SK-N-SH (cell line): ENCODE measurements around the gene DHX16. TPM values are rescaled to one million over a fixed set of nuclear protein-coding genes. Genes with fewer than 3 reads are reported as not detected.

ENCODE experiments used
- CTCF ChIA-PET: fragments of 300-600, 350-600 bp; formaldehyde crosslinking; extraction: SDS; loops from one replicate; lab custom pipeline; 2021; lab: Yijun Ruan, JAX
- POLR2A ChIA-PET: fragments of 350-600 bp; sonication (Branson Sonifier 250); formaldehyde crosslinking; extraction: SDS; loops from one replicate; lab custom pipeline; 2020; ENCODE audit warnings: antibody characterized with exemption, inconsistent platforms; lab: Yijun Ruan, JAX
- DNase-seq: peaks from one replicate; pipeline ENCODE4 v3.0.0; 2012
- H2AFZ ChIP-seq: fragments of 200-600 bp; sonication (generic); 2 replicates; pipeline ENCODE4 v1.8.1; 2016; ENCODE audit warnings: antibody characterized with exemption, mild to moderate bottlenecking, low read depth
- H3F3A ChIP-seq: fragments of 200-600 bp; sonication (generic); replicated peaks from 2 replicates; pipeline ENCODE3; 2016; ENCODE audit warnings: antibody characterized with exemption, mild to moderate bottlenecking; ENCODE audit not compliant: insufficient read depth
- H3K27ac ChIP-seq, 2 experiments: fragments of 200-500 bp in 1 of 2; fragments of 200-600 bp in 1 of 2; sonication (Bioruptor generic) in 1 of 2; sonication (generic), shearing (Covaris generic) in 1 of 2; 2 replicates each; pipeline versions ENCODE4 v1.5.1 to v1.6.1; 2014 to 2016; ENCODE audit warnings: low read depth in 2 of 2, inconsistent platforms in 1 of 2, low read length in 1 of 2, mild to moderate bottlenecking in 1 of 2, mixed read lengths in 1 of 2
- H3K27me3 ChIP-seq: fragments of 200-600 bp; sonication (generic), shearing (Covaris generic); 2 replicates; pipeline ENCODE4 v1.6.1; 2016; ENCODE audit warnings: mixed run types; ENCODE audit not compliant: insufficient read depth
- H3K36me3 ChIP-seq, 2 experiments: fragments of 200-500 bp in 1 of 2; fragments of 200-600 bp in 1 of 2; sonication (Bioruptor generic) in 1 of 2; sonication (generic) in 1 of 2; replicated peaks in 1 of 2; 2 replicates each; pipeline versions ENCODE3 to v1.5.1; 2014 to 2016; ENCODE audit warnings: low read length in 1 of 2, mild to moderate bottlenecking in 1 of 2; ENCODE audit not compliant: insufficient read depth in 2 of 2, control insufficient read depth in 1 of 2
- H3K4me1 ChIP-seq, 2 experiments: fragments of 200-500 bp in 1 of 2; fragments of 200-600 bp in 1 of 2; sonication (Bioruptor generic) in 1 of 2; sonication (generic), shearing (Covaris generic) in 1 of 2; 2 replicates each; pipeline versions ENCODE4 v1.5.1 to v1.6.1; 2014 to 2016; ENCODE audit warnings: low read depth in 1 of 2, low read length in 1 of 2, mixed run types in 1 of 2; ENCODE audit not compliant: insufficient read depth in 2 of 2, control insufficient read depth in 1 of 2
- H3K4me2 ChIP-seq: fragments of 200-600 bp; sonication (generic), shearing (Covaris generic); 2 replicates; pipeline ENCODE4 v1.6.1; 2017; ENCODE audit warnings: mixed run types
- H3K4me3 ChIP-seq, 2 experiments: fragments of 200-500 bp in 1 of 2; fragments of 200-600 bp in 1 of 2; sonication (Bioruptor generic) in 1 of 2; sonication (generic), shearing (Covaris generic) in 1 of 2; 2 replicates each; pipeline versions ENCODE4 v1.5.1 to v1.8.1; 2014 to 2016; ENCODE audit warnings: low read depth in 2 of 2, inconsistent platforms in 1 of 2, low read length in 1 of 2, mild to moderate bottlenecking in 1 of 2, mixed read lengths in 1 of 2, moderate library complexity in 1 of 2
- H3K79me2 ChIP-seq: fragments of 200-600 bp; sonication (generic); 2 replicates; pipeline ENCODE4 v1.8.1; 2017; ENCODE audit warnings: mild to moderate bottlenecking; ENCODE audit not compliant: insufficient read depth
- H3K9ac ChIP-seq: fragments of 200-600 bp; sonication (generic); 2 replicates; pipeline ENCODE4 v1.6.1; 2017; ENCODE audit warnings: mixed run types
- H3K9me2 ChIP-seq: fragments of 200-600 bp; sonication (generic); 2 replicates; pipeline ENCODE4 v1.6.1; 2017; ENCODE audit warnings: mixed run types
- H3K9me3 ChIP-seq: fragments of 200-600 bp; sonication (generic); 2 replicates; pipeline ENCODE4 v1.6.1; 2017; ENCODE audit warnings: mixed run types, mild to moderate bottlenecking, moderate library complexity
- H4K20me1 ChIP-seq: fragments of 200-600 bp; sonication (generic); 2 replicates; pipeline ENCODE4 v1.6.1; 2017; ENCODE audit warnings: mild to moderate bottlenecking, mixed run types; ENCODE audit not compliant: insufficient read depth
- CTCF ChIP-seq: fragments of 200-600 bp; sonication (generic); IDR thresholded peaks from 2 replicates; pipeline ENCODE4 v1.6.1; 2017; ENCODE audit warnings: antibody characterized with exemption, mild to moderate bottlenecking, moderate library complexity
- ELF1 ChIP-seq: IDR thresholded peaks from 2 replicates; pipeline ENCODE4 v1.4.0; 2012
- EP300 ChIP-seq, 2 experiments: IDR thresholded peaks; 2 replicates each; pipeline versions ENCODE4 v1.4.0 to v1.6.1; 2012; ENCODE audit warnings: borderline replicate concordance in 1 of 2, low read depth in 1 of 2, low read length in 1 of 2
- FOSL2 ChIP-seq: IDR thresholded peaks from 2 replicates; pipeline ENCODE4 v1.4.0; 2012; ENCODE audit warnings: low read depth, mild to moderate bottlenecking, moderate library complexity, borderline replicate concordance
- FOXJ3 ChIP-seq: sonication (generic); formaldehyde crosslinking; IDR thresholded peaks from 2 replicates; pipeline ENCODE4 v1.5.1; 2020; ENCODE audit warnings: mild to moderate bottlenecking, missing genetic modification reagents
- FOXM1 ChIP-seq: IDR thresholded peaks from 2 replicates; pipeline ENCODE4 v1.4.0; 2012; ENCODE audit warnings: low read depth, mild to moderate bottlenecking
- GABPA ChIP-seq: IDR thresholded peaks from 2 replicates; pipeline ENCODE4 v1.4.0; 2012; ENCODE audit warnings: low read depth, mild to moderate bottlenecking
- MEF2A ChIP-seq: IDR thresholded peaks from 2 replicates; pipeline ENCODE4 v1.4.0; 2012; ENCODE audit warnings: low read depth, borderline replicate concordance
- NFIC ChIP-seq: IDR thresholded peaks from 2 replicates; pipeline ENCODE4 v1.4.0; 2012; ENCODE audit warnings: borderline replicate concordance
- NRF1 ChIP-seq: IDR thresholded peaks from 2 replicates; pipeline ENCODE4 v1.6.1; 2012; ENCODE audit warnings: low read depth, mild to moderate bottlenecking, low read length
- POLR2AphosphoS5 ChIP-seq: IDR thresholded peaks from 2 replicates; pipeline ENCODE4 v1.6.1; 2012; ENCODE audit warnings: low read depth, low read length
- RAD21 ChIP-seq: IDR thresholded peaks from 2 replicates; pipeline ENCODE4 v1.6.1; 2012; ENCODE audit warnings: mild to moderate bottlenecking, low read length
- REST ChIP-seq: IDR thresholded peaks from 2 replicates; pipeline ENCODE4 v1.6.1; 2012; ENCODE audit warnings: mild to moderate bottlenecking, low read depth, low read length, moderate library complexity
- TCF12 ChIP-seq: IDR thresholded peaks from 2 replicates; pipeline ENCODE4 v1.4.0; 2012
- TEAD4 ChIP-seq: IDR thresholded peaks from 2 replicates; pipeline ENCODE4 v1.4.0; 2012; ENCODE audit warnings: mild to moderate bottlenecking, borderline replicate concordance; ENCODE audit not compliant: insufficient read depth
- USF1 ChIP-seq: IDR thresholded peaks from 2 replicates; pipeline ENCODE4 v1.4.0; 2012; ENCODE audit warnings: low read depth, borderline replicate concordance
- WGBS: methylation state at CpG from one replicate; pipeline ENCODE4 v1.1.6; 2017; ENCODE audit warnings: low lambda C conversion rate; 5-methylcytosine and 5-hydroxymethylcytosine counted together
- polyA plus RNA-seq, 3 experiments: library from polyadenylated mRNA; depleted of rRNA; stranded (reverse); fragments of >200 nt; gene quantifications; 2 replicates each; pipeline ENCODE4 v1.2.3, GENCODE V29; 2012
- TF ChIP-seq, protein P1 (sequence below): fragments of 150-350 bp; IDR thresholded peaks from 2 replicates; pipeline ENCODE4 v1.6.1; 2016; ENCODE audit warnings: mild to moderate bottlenecking, low read depth, low read length

DHX16 gene
- polyA plus RNA-seq, 1 of the 3 experiments (the other 2 are of a cell fraction), result 59.8 TPM

DNA sequence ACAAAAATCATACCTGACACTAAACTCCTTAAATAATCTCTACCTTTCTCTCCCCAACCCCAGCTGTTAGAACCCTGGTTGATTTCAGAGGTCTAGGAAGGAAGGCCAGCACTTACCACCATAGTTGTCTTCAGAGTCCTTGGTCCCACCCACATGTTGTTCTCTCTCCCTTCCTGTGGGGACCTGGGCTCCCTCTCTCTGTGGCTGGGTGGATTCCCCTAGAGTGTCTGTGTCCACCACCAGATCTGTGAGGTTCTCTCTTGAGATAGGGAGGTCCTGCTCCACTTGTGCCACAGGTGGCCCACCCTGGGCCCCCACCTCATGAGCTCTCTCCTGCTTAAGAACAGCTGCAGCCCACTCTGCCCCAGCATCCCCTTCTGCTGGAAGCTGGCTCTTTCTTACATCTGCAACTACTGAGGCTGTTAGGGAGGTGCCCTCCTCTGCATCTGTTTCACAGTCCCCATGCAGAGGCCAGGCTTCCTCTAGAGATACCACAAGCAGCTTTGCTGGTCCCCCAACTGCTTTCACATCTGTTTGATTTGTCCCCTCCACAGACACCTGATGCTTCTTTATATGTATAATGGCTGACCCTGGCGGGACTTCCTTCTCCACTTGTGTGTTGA lies 39.1 kb upstream of the DHX16 start (continued):
- TF ChIP-seq REST (no peak), CTCF (no peak), RAD21 (no peak)

- no peaks in the 10 kb centered on the region for H3K9me2 ChIP-seq
- ChIA-PET CTCF (interaction anchor here (42.4 kb wide), 1 partner anchor 24 kb away, joined by 838 read pairs; the partner anchor contains the start of genes DHX16, NRM and PPP1R18), POLR2A (interaction anchor here (0.6 kb wide), 1 partner anchor 19 kb away, joined by 3 read pairs; no protein-coding TSS in a partner anchor)
- peaks cover 31 to 41% of the 10 kb centered on the region in 2 experiments for H3K36me3 ChIP-seq
- no peak overlapping the region for H3K4me3 ChIP-seq
- H3K9ac ChIP-seq, result no peak overlapping the region
- DNase-seq, result no peak
- H3K4me2 ChIP-seq, result no peak overlapping the region
- 100% methylated on average over 1 of the region's 2 CpGs for WGBS
- H2AFZ ChIP-seq, result no peak overlapping the region
- H3K27ac ChIP-seq, result no peak overlapping the region
- H3K4me1 ChIP-seq, result no peaks in the 10 kb centered on the region
- H3K27me3 ChIP-seq, result no peaks in the 10 kb centered on the region
- no peaks in the 10 kb centered on the region for H4K20me1 ChIP-seq
- H3K9me3 ChIP-seq, result no peaks in the 10 kb centered on the region
- no peaks in the 10 kb centered on the region for H3K79me2 ChIP-seq
- peaks cover 5% of the 10 kb centered on the region for H3F3A ChIP-seq
- TF ChIP-seq EP300 (IDR thresholded peaks at IDR 0.05; ENCODE audit: borderline replicate concordance in 1 of 2, low read depth in 1 of 2, low read length in 1 of 2) (no peak), REST (no peak), NRF1 (no peak), FOSL2 (no peak), MEF2A (no peak), ELF1 (no peak), POLR2AphosphoS5 (no peak), FOXJ3 (no peak), GABPA (no peak), TCF12 (no peak), TEAD4 (no peak), NFIC (no peak), FOXM1 (no peak), USF1 (no peak)
- TF ChIP-seq, protein P1, sequence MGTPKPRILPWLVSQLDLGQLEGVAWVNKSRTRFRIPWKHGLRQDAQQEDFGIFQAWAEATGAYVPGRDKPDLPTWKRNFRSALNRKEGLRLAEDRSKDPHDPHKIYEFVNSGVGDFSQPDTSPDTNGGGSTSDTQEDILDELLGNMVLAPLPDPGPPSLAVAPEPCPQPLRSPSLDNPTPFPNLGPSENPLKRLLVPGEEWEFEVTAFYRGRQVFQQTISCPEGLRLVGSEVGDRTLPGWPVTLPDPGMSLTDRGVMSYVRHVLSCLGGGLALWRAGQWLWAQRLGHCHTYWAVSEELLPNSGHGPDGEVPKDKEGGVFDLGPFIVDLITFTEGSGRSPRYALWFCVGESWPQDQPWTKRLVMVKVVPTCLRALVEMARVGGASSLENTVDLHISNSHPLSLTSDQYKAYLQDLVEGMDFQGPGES, result no peak
These were observed 36.5 kb upstream of the DHX16 start for GRCh38 chr6:30709101-30709868.
